Measurements from ENCODE around the gene AGXT. TPM values are rescaled to one million over a fixed set of nuclear protein-coding genes. Genes with fewer than 3 reads are reported as not detected.

The AGXT gene
- total RNA-seq, 1 experiment from 2014 or later = 0.34 TPM

DNA sequence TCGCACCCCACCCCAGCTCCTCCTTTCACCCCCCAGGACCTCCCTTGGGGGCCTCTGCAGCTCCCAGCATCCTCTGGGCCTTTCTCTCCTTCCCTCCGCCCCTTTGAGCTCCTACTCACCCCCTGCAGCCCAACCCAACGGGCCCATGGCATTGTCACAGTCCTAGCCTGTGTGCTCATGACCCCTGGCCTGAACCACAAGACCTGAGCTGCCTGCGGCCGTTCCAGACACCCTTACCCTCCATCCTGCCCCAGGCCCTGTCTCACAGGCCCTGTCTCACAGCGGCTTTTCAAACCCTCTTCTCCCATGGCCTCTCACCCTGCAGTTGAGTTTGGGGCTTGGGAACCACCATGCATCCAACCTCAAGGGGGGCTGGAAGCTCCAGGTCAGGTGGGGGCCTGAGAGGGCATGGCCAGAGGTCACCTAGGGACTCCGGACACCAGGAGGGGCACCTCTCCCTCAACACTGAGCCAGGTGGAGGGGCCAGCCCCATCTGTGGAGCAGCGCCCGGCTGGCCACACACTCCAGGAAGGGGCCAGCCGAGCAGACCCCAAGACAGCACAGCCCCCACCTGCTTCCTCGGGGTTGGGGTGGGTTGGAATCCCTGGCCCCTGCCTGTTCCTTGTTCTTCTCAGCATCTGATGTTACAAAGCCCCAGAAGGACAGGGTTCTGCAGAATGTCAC lies 20.4 kb downstream of the AGXT start:
- POLR2A ChIA-PET = no interaction called here
- RAD21 ChIA-PET (ENCODE audit: low non-redundant PET in 1 of 2, low total read pairs in 2 of 2, uncharacterized antibody in 2 of 2, unreplicated experiment in 2 of 2) = no interaction called here

More for the DNA sequence above, 20.4 kb downstream of the AGXT start:
- Histone ChIP-seq H3K27ac (ENCODE audit: low read depth, low read length) (no peak overlapping the region), H4K20me1 (ENCODE audit: insufficient read depth) (no peaks in the 10 kb centered on the region), H3K4me2 (ENCODE audit: low read length) (no peak overlapping the region), H3K9me2 (ENCODE audit: insufficient read depth) (no peaks in the 10 kb centered on the region), H3K79me2 (ENCODE audit: insufficient read depth, low read length) (no peaks in the 10 kb centered on the region), H2AFZ (ENCODE audit: low read depth, low read length, poor library complexity, severe bottlenecking) (no peak overlapping the region), H3K4me1 (ENCODE audit: control insufficient read depth in 1 of 2, insufficient read depth in 2 of 2, low read length in 2 of 2) (peaks cover 12 to 25% of the 10 kb centered on the region in 2 experiments), H3K4me3 (replicated peaks in 1 of 2; ENCODE audit: low read depth in 1 of 2, low read length in 2 of 2) (no peak overlapping the region), H3K9me3 (ENCODE audit: control insufficient read depth in 1 of 2, insufficient read depth in 1 of 2, low read depth in 1 of 2, low read length in 2 of 2) (no peaks in the 10 kb centered on the region), H3K36me3 (ENCODE audit: control insufficient read depth in 1 of 2, insufficient read depth in 2 of 2, low read length in 2 of 2) (no peaks in the 10 kb centered on the region), H3K9ac (ENCODE audit: low read length) (no peak overlapping the region), H3K27me3 (ENCODE audit: insufficient read depth, low read length) (no peaks in the 10 kb centered on the region)
- no TSS peak for BruUV-seq (replicated peaks)
- intact Hi-C loops (cut with micrococcal nuclease) = no loop called here
- CTCF ChIA-PET = no interaction called here
- no peak for TF ChIP-seq SIN3A (IDR thresholded peaks at IDR 0.05; ENCODE audit: low read depth)
- no peak for TF ChIP-seq RAD21 (IDR thresholded peaks at IDR 0.05; ENCODE audit: low read depth)
- TF ChIP-seq, protein P1, sequence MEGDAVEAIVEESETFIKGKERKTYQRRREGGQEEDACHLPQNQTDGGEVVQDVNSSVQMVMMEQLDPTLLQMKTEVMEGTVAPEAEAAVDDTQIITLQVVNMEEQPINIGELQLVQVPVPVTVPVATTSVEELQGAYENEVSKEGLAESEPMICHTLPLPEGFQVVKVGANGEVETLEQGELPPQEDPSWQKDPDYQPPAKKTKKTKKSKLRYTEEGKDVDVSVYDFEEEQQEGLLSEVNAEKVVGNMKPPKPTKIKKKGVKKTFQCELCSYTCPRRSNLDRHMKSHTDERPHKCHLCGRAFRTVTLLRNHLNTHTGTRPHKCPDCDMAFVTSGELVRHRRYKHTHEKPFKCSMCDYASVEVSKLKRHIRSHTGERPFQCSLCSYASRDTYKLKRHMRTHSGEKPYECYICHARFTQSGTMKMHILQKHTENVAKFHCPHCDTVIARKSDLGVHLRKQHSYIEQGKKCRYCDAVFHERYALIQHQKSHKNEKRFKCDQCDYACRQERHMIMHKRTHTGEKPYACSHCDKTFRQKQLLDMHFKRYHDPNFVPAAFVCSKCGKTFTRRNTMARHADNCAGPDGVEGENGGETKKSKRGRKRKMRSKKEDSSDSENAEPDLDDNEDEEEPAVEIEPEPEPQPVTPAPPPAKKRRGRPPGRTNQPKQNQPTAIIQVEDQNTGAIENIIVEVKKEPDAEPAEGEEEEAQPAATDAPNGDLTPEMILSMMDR (IDR thresholded peaks at IDR 0.05 in 2 of 3, conservative IDR thresholded peaks at IDR 0.05 in 1 of 3; ENCODE audit: borderline replicate concordance in 1 of 3, insufficient read depth in 1 of 3, low read depth in 2 of 3, low read length in 2 of 3) = no peak
- no peak for TF ChIP-seq EZH2 (IDR thresholded peaks at IDR 0.05)
- no peak for TF ChIP-seq POLR2A (IDR thresholded peaks at IDR 0.05; ENCODE audit: borderline replicate concordance, extremely low read depth, insufficient read depth, insufficient read length)
- TF ChIP-seq SP1 (IDR thresholded peaks at IDR 0.05; ENCODE audit: low read depth) = no peak
- no peak for TF ChIP-seq JUND (IDR thresholded peaks at IDR 0.05)
- TF ChIP-seq CEBPB (IDR thresholded peaks at IDR 0.05; ENCODE audit: low read depth) = no peak
- DNase-seq (ENCODE audit: low read depth, low spot score) (no peak), ATAC-seq (no peak)
